ENCODE data around the gene ZBTB38. TPM values are rescaled to one million over a fixed set of nuclear protein-coding genes. Genes with fewer than 3 reads are reported as not detected.

The ZBTB38 gene
- total and polyA plus RNA-seq, 2 donors (not counting 3 experiments of a cell fraction or from before 2014, with no cell fraction given), result 31.1 to 85.2 TPM

- CTCF ChIA-PET, result interaction anchor here (1.3 kb wide), 1 partner anchor 49 kb away, joined by 3 read pairs; no protein-coding TSS in a partner anchor
- DNase-seq (ENCODE audit: low read depth, low spot score) (no peak), FAIRE-seq (no peak)
- POLR2A ChIA-PET, result no interaction called here
- Histone ChIP-seq H3K9me1 (replicated peaks; ENCODE audit: control insufficient read depth, extremely low read depth, insufficient read depth, low read length) (no peaks in the 10 kb centered on the region), H3K36me3 (ENCODE audit: control insufficient read depth in 2 of 2, extremely low read depth in 1 of 2, insufficient read depth in 2 of 2, low read length in 2 of 2) (no peaks in the 10 kb centered on the region), H3K4me2 (ENCODE audit: insufficient read depth, low read length) (no peak overlapping the region), H3K9ac (replicated peaks; ENCODE audit: extremely low read depth, insufficient read depth, low read length) (no peak overlapping the region), H2AFZ (ENCODE audit: low read depth, low read length) (no peak overlapping the region), H3K27ac (ENCODE audit: insufficient read depth, low read depth, low read length) (no peak overlapping the region), H3K27me3 (ENCODE audit: control insufficient read depth in 2 of 2, insufficient read depth in 2 of 2, low read length in 2 of 2) (peaks cover 6 to 16% of the 10 kb centered on the region in 2 experiments), H3K4me3 (replicated peaks in 1 of 3; ENCODE audit: insufficient read depth in 1 of 3, low read depth in 1 of 3, low read length in 3 of 3) (no peak overlapping the region), H3K79me2 (ENCODE audit: control insufficient read depth, insufficient read depth, low read length) (no peaks in the 10 kb centered on the region), H3K9me3 (replicated peaks; ENCODE audit: control insufficient read depth, insufficient read depth, low read length) (no peaks in the 10 kb centered on the region), H4K20me1 (replicated peaks; ENCODE audit: control insufficient read depth, extremely low read depth, insufficient read depth, low read length) (no peaks in the 10 kb centered on the region), H3K4me1 (ENCODE audit: control insufficient read depth, extremely low read depth, insufficient read depth, low read length) (no peaks in the 10 kb centered on the region)
- BruUV-seq (replicated peaks), result no TSS peak
- dilution Hi-C loops (cut with MboI; ENCODE audit: extremely low pct_ligation_motif_present, low sequenced_read_pairs) (no loop called here), intact Hi-C loops (cut with micrococcal nuclease) (no loop called here)
- no peak for TF ChIP-seq MYC (IDR thresholded peaks at IDR 0.05; ENCODE audit: low read depth, low read length)
- TF ChIP-seq CTCF (IDR thresholded peaks at IDR 0.05; ENCODE audit: extremely low read depth in 1 of 2, insufficient read depth in 1 of 2, low read depth in 1 of 2, low read length in 2 of 2), result no peak
- TF ChIP-seq POLR2AphosphoS5 (IDR thresholded peaks at IDR 0.05; ENCODE audit: insufficient read depth, low read depth, low read length), result no peak
- TF ChIP-seq MAX (IDR thresholded peaks at IDR 0.05; ENCODE audit: insufficient read depth, insufficient read length), result no peak
- TF ChIP-seq JUN (IDR thresholded peaks at IDR 0.05; ENCODE audit: borderline replicate concordance, insufficient read depth, insufficient read length, low read depth), result no peak
- no peak for TF ChIP-seq EZH2 (IDR thresholded peaks at IDR 0.05; ENCODE audit: borderline replicate concordance, low read depth, low read length, severe bottlenecking)
- TF ChIP-seq POLR2A (IDR thresholded peaks at IDR 0.05; ENCODE audit: low read depth, low read length), result no peak
- TF ChIP-seq GATA2 (IDR thresholded peaks at IDR 0.05; ENCODE audit: insufficient read depth, insufficient read length, low read depth, low read length), result no peak
- no peak for TF ChIP-seq FOS (IDR thresholded peaks at IDR 0.05; ENCODE audit: borderline replicate concordance, insufficient read depth, low read length)
Measured at GRCh38 chr3:141352262-141352984, 15.9 kb upstream of the ZBTB38 start.

Measured in endothelial cell of umbilical vein (primary cell).